ENCODE measurements around the gene RFPL1. TPM values are rescaled to one million over a fixed set of nuclear protein-coding genes. Genes with fewer than 3 reads are reported as not detected.
"Not testable (repeated sequence)": the region's sequence is repeated elsewhere in the genome, so short reads cannot be mapped to it uniquely, and the experiment has no call there.

Gene RFPL1
- not detected for total RNA-seq

GRCh38 chr22:29438283-29438682 lies at the start of gene RFPL1:
Gene RFPL1, plus strand, starts transcription at chr22:29438583.
- CTCF ChIA-PET, result interaction anchor here (1.0 kb wide), 1 partner anchor 86 kb away, joined by 3 read pairs; no protein-coding TSS in a partner anchor
- DNase-seq; H3K4me1 Mint-ChIP-seq (ENCODE audit: low read depth); H3K4me3 Mint-ChIP-seq; H3K27me3 Mint-ChIP-seq; H3K9me3 Mint-ChIP-seq; H3K27ac Mint-ChIP-seq; intact Hi-C loops (cut with micrococcal nuclease); ATAC-seq; H3K36me3 Mint-ChIP-seq (ENCODE audit: low read depth); POLR2A ChIA-PET: not testable (repeated sequence)

GRCh38 chr22:29388759-29389090 lies 49.7 kb upstream of the RFPL1 start:
- ChIA-PET POLR2A (interaction anchor here (1.2 kb wide), 1 partner anchor 18 kb away, joined by 3 read pairs; no protein-coding TSS in a partner anchor), CTCF (interaction anchor here (1.0 to 1.6 kb wide), 3 partner anchors 24 to 114 kb away, joined by 3 to 4 read pairs (median 3); no protein-coding TSS in a partner anchor)
- DNase-seq, result no peak
- H3K36me3 Mint-ChIP-seq (ENCODE audit: low read depth), result peaks cover 12% of the 10 kb centered on the region
- peak overlapping the region; percentile 91 for H3K4me3 Mint-ChIP-seq
- peak; percentile 15 for ATAC-seq
- TF ChIP-seq, protein P1, sequence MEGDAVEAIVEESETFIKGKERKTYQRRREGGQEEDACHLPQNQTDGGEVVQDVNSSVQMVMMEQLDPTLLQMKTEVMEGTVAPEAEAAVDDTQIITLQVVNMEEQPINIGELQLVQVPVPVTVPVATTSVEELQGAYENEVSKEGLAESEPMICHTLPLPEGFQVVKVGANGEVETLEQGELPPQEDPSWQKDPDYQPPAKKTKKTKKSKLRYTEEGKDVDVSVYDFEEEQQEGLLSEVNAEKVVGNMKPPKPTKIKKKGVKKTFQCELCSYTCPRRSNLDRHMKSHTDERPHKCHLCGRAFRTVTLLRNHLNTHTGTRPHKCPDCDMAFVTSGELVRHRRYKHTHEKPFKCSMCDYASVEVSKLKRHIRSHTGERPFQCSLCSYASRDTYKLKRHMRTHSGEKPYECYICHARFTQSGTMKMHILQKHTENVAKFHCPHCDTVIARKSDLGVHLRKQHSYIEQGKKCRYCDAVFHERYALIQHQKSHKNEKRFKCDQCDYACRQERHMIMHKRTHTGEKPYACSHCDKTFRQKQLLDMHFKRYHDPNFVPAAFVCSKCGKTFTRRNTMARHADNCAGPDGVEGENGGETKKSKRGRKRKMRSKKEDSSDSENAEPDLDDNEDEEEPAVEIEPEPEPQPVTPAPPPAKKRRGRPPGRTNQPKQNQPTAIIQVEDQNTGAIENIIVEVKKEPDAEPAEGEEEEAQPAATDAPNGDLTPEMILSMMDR (IDR thresholded peaks at IDR 0.05), result no peak
- H3K27me3 Mint-ChIP-seq, result no peaks in the 10 kb centered on the region
- peak overlapping the region; percentile 91 for H3K27ac Mint-ChIP-seq
- H3K9me3 Mint-ChIP-seq, result no peaks in the 10 kb centered on the region
- intact Hi-C loops (cut with micrococcal nuclease), result no loop called here
- peaks cover 39% of the 10 kb centered on the region for H3K4me1 Mint-ChIP-seq (ENCODE audit: low read depth)

DNA sequence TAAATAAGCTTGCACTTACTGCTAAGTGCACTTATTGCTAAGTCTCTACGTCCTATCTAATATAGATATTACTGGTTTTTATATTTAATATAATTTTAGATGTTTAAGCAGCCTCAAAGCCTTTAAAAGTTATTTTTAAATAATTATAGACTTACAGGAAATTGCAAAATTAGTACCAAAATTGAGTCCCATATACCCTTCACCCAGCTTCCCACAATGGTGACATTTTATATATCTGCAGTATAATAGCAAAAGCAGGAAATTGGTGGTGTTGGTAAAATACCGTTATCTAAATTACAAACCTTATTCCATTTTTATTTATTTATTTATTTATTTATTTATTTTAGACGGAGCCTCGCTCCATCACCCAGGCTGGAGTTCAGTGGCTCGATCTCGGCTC lies 48.1 kb upstream of the RFPL1 start:
- DNase-seq (no peak), ATAC-seq (no peak)
- ChIA-PET POLR2A (no interaction called here), CTCF (interaction anchor here (1.1 kb wide), 1 partner anchor 163 kb away, joined by 4 read pairs; the partner anchor contains the start of gene THOC5)
- H3K27me3 Mint-ChIP-seq, result no peaks in the 10 kb centered on the region
- H3K4me3 Mint-ChIP-seq, result no peak overlapping the region
- peaks cover 7% of the 10 kb centered on the region for H3K36me3 Mint-ChIP-seq (ENCODE audit: low read depth)
- no peaks in the 10 kb centered on the region for H3K9me3 Mint-ChIP-seq
- intact Hi-C loops (cut with micrococcal nuclease), result no loop called here
- TF ChIP-seq, protein P1 (IDR thresholded peaks at IDR 0.05), result no peak
- H3K4me1 Mint-ChIP-seq (ENCODE audit: low read depth), result peaks cover 34% of the 10 kb centered on the region
- H3K27ac Mint-ChIP-seq, result no peak overlapping the region

DNA sequence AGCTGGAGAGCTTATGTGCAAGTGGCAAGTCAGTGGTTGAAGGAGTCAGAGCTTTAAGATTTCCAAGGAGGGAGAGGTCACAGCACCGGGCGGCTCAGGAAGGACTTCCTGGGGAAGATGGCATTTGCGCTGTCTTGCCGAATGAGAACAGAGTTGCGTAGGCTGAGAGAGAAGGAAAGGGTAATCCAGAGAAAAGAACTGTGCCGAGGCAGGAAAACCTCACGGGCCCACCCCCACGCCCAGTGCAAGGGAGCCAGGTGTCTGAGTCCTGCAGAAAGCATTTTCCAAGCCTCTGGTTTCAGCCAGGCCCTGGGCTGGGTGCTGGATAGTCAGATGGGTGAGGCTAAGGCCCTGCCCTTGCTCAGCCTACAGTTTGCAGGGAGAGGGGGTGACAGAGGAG lies 46.8 kb upstream of the RFPL1 start:
- CTCF ChIA-PET, result interaction anchor here (1.0 to 2.8 kb wide), 2 partner anchors 24 to 133 kb away, joined by 3 to 11 read pairs; no protein-coding TSS in a partner anchor
- Mint-ChIP-seq H3K4me3 (no peak overlapping the region), H3K27me3 (no peaks in the 10 kb centered on the region), H3K36me3 (ENCODE audit: low read depth) (peaks cover 3% of the 10 kb centered on the region), H3K9me3 (no peaks in the 10 kb centered on the region), H3K4me1 (ENCODE audit: low read depth) (peaks cover 21% of the 10 kb centered on the region), H3K27ac (no peak overlapping the region)
- POLR2A ChIA-PET, result no interaction called here
- TF ChIP-seq, protein P1 (IDR thresholded peaks at IDR 0.05), result no peak
- DNase-seq (no peak), ATAC-seq (no peak)
- intact Hi-C loops (cut with micrococcal nuclease), result no loop called here

- H3K27me3 Mint-ChIP-seq, result no peaks in the 10 kb centered on the region
- H3K9me3 Mint-ChIP-seq, result no peaks in the 10 kb centered on the region
- no peak for DNase-seq
- intact Hi-C loops (cut with micrococcal nuclease), result no loop called here
- POLR2A ChIA-PET, result no interaction called here
- peaks cover 10% of the 10 kb centered on the region for H3K4me1 Mint-ChIP-seq (ENCODE audit: low read depth)
- CTCF ChIA-PET, result interaction anchor here (1.1 to 2.8 kb wide), 4 partner anchors 9 to 132 kb away, joined by 3 to 11 read pairs (median 4); no protein-coding TSS in a partner anchor
- TF ChIP-seq, protein P1 (IDR thresholded peaks at IDR 0.05), result no peak
- no peak for ATAC-seq
- no peak overlapping the region for H3K4me3 Mint-ChIP-seq
- no peak overlapping the region for H3K27ac Mint-ChIP-seq
- H3K36me3 Mint-ChIP-seq (ENCODE audit: low read depth), result no peaks in the 10 kb centered on the region
Observed at GRCh38 chr22:29393019-29393608, 45.3 kb upstream of the RFPL1 start.

All from activated CD8-positive, alpha-beta T cell treated with anti-CD3 and anti-CD28 coated beads for 36 hours (primary cell).